Endothelial cell of umbilical vein (primary cell): ENCODE data around the gene NDUFA13. TPM values are rescaled to one million over a fixed set of nuclear protein-coding genes. Genes with fewer than 3 reads are reported as not detected.

Experiments
- BruUV-seq: library from RNA; stranded (reverse); fragments of 400-500 nt; replicated peaks from 2 replicates; lab custom pipeline; 2021; lab: Mats Ljungman, UMichigan
- CTCF ChIA-PET: fragments of 300-600, 350-600 bp; sonication (Branson Sonifier 250); formaldehyde crosslinking; loops from one replicate; lab custom pipeline; 2021; ENCODE audit warnings: antibody characterized with exemption, inconsistent platforms; lab: Charles Lee
- POLR2A ChIA-PET: fragments of 300-600, 350-600 bp; sonication (Branson Sonifier 250); formaldehyde crosslinking; loops from one replicate; lab custom pipeline; 2021; ENCODE audit warnings: antibody characterized with exemption, inconsistent platforms; lab: Charles Lee
- DNase-seq: peaks from one replicate; pipeline ENCODE4 v3.0.0-alpha.2; 2011; ENCODE audit warnings: low read depth, low spot score
- FAIRE-seq: peaks from 2 replicates; lab custom pipeline; 2011; peaks lifted over from hg19 to GRCh38; lab: Jason Lieb, UNC
- H2AFZ ChIP-seq: 2 replicates; pipeline ENCODE4 v1.6.0; 2012; ENCODE audit warnings: low read depth, low read length, control low read depth, inconsistent platforms
- H3K27ac ChIP-seq: 2 replicates; pipeline ENCODE4 v1.5.1; 2011; ENCODE audit warnings: low read depth, mild to moderate bottlenecking, control low read depth, low read length, moderate library complexity; ENCODE audit not compliant: insufficient read depth
- H3K27me3 ChIP-seq, 2 experiments: 2 replicates each; pipeline versions ENCODE4 v1.6.0 to v1.6.1; 2011; ENCODE audit warnings: low read length in 2 of 2, mixed read lengths in 1 of 2; ENCODE audit not compliant: control insufficient read depth in 2 of 2, insufficient read depth in 2 of 2
- H3K36me3 ChIP-seq, 2 experiments: 2 replicates in 1 of 2; 3 replicates in 1 of 2; pipeline ENCODE4 v1.5.1; 2011; ENCODE audit warnings: low read length in 2 of 2, mild to moderate bottlenecking in 1 of 2, moderate library complexity in 1 of 2; ENCODE audit not compliant: control insufficient read depth in 2 of 2, insufficient read depth in 2 of 2; ENCODE audit errors: extremely low read depth in 1 of 2
- H3K4me1 ChIP-seq: 3 replicates; pipeline ENCODE4 v1.5.1; 2011; ENCODE audit warnings: mild to moderate bottlenecking, low read length; ENCODE audit not compliant: control insufficient read depth, insufficient read depth; ENCODE audit errors: extremely low read depth
- H3K4me2 ChIP-seq: 2 replicates; pipeline ENCODE4 v1.6.1; 2011; ENCODE audit warnings: low read length, control low read depth, mixed read lengths; ENCODE audit not compliant: insufficient read depth
- H3K4me3 ChIP-seq, 3 experiments: fragments of 200-600 bp in 1 of 3; sonication (generic), shearing (Covaris generic) in 1 of 3; replicated peaks in 1 of 3; 2 replicates each; pipeline ENCODE4 v1.5.1; 2011 to 2016; ENCODE audit warnings: control low read depth in 3 of 3, low read length in 3 of 3, mild to moderate bottlenecking in 2 of 3, inconsistent platforms in 1 of 3, low read depth in 1 of 3, moderate library complexity in 1 of 3; ENCODE audit not compliant: insufficient read depth in 1 of 3
- H3K79me2 ChIP-seq: 2 replicates; pipeline ENCODE4 v1.6.0; 2012; ENCODE audit warnings: low read length, inconsistent platforms; ENCODE audit not compliant: control insufficient read depth, insufficient read depth
- H3K9ac ChIP-seq: replicated peaks from 2 replicates; pipeline ENCODE3; 2011; ENCODE audit warnings: low read length, control low read depth; ENCODE audit not compliant: insufficient read depth; ENCODE audit errors: extremely low read depth
- H3K9me1 ChIP-seq: replicated peaks from 3 replicates; pipeline ENCODE4 v1.6.0; 2011; ENCODE audit warnings: mild to moderate bottlenecking, low read length; ENCODE audit not compliant: control insufficient read depth, insufficient read depth; ENCODE audit errors: extremely low read depth
- H3K9me3 ChIP-seq: replicated peaks from 2 replicates; pipeline ENCODE4 v1.5.1; 2012; ENCODE audit warnings: low read length, inconsistent platforms; ENCODE audit not compliant: control insufficient read depth, insufficient read depth
- H4K20me1 ChIP-seq: replicated peaks from 2 replicates; pipeline ENCODE3; 2011; ENCODE audit warnings: mild to moderate bottlenecking, low read length; ENCODE audit not compliant: control insufficient read depth, insufficient read depth; ENCODE audit errors: extremely low read depth
- CTCF ChIP-seq, 2 donors: IDR thresholded peaks; 1 replicate in 1 of 2; 2 replicates in 1 of 2; pipeline ENCODE4 v1.5.1; 2011; ENCODE audit warnings: low read length in 2 of 2, mild to moderate bottlenecking in 2 of 2, moderate library complexity in 2 of 2, control low read depth in 1 of 2, inconsistent platforms in 1 of 2, low read depth in 1 of 2; ENCODE audit not compliant: insufficient read depth in 1 of 2; ENCODE audit errors: extremely low read depth in 1 of 2
- EZH2 ChIP-seq: IDR thresholded peaks from 2 replicates; pipeline ENCODE4 v1.6.1; 2012; ENCODE audit warnings: borderline replicate concordance, low read depth, mild to moderate bottlenecking, moderate library complexity, low read length, inconsistent platforms; ENCODE audit not compliant: severe bottlenecking
- GATA2 ChIP-seq: IDR thresholded peaks from 2 replicates; pipeline ENCODE4 v1.7.0; 2011; ENCODE audit warnings: low read depth, mild to moderate bottlenecking, moderate library complexity, mixed read lengths, low read length; ENCODE audit not compliant: insufficient read length, insufficient read depth
- JUN ChIP-seq: IDR thresholded peaks from 2 replicates; pipeline ENCODE4 v1.6.1; 2011; ENCODE audit warnings: borderline replicate concordance, low read depth; ENCODE audit not compliant: insufficient read length, insufficient read depth
- MAX ChIP-seq: IDR thresholded peaks from 2 replicates; pipeline ENCODE4 v1.6.1; 2011; ENCODE audit not compliant: insufficient read depth, insufficient read length
- MYC ChIP-seq: IDR thresholded peaks from one replicate; pipeline ENCODE4 v1.6.1; 2011; ENCODE audit warnings: mild to moderate bottlenecking, low read depth, low read length
- dilution Hi-C: fragments of 300-500 bp; cut with MboI; formaldehyde crosslinking; loops from one replicate; pipeline ENCODE4 v1.15.0; 2019; ENCODE audit warnings: low sequenced_read_pairs; ENCODE audit not compliant: extremely low pct_ligation_motif_present
- intact Hi-C: fragments of 100-400 bp; cut with micrococcal nuclease; formaldehyde crosslinking; loops from one replicate; pipeline ENCODE4 v1.10.0; 2022
- polyA plus RNA-seq, 4 experiments: library from polyadenylated mRNA; depleted of rRNA in 3 of 4; stranded (reverse) in 3 of 4; unstranded in 1 of 4; fragments of >200 nt; gene quantifications; 2 replicates each; pipeline versions ENCODE4 v1.2.1 to v1.2.3, GENCODE V29; 2011 to 2012; ENCODE audit warnings: missing spikeins in 1 of 4
- total RNA-seq: library from RNA; stranded (reverse); gene quantifications from 2 replicates; pipeline ENCODE4 v1.2.3, GENCODE V29; 2021

Gene NDUFA13
- total and polyA plus RNA-seq, 2 donors (not counting 3 experiments of a cell fraction or from before 2014, with no cell fraction given) = 246 to 799 TPM

GRCh38 chr19:19482809-19483596 lies 33.0 kb upstream of the NDUFA13 start:
- no peak overlapping the region for H3K27ac ChIP-seq
- CTCF ChIA-PET = no interaction called here
- FAIRE-seq (no peak), DNase-seq (no peak)
- dilution Hi-C loops = no loop called here
- H3K4me2 ChIP-seq = no peak overlapping the region
- POLR2A ChIA-PET = interaction anchor here (0.6 kb wide), 1 partner anchor 78 kb away, joined by 3 read pairs; the partner anchor contains the start of gene GATAD2A
- TF ChIP-seq JUN (no peak), MAX (no peak), EZH2 (no peak), MYC (no peak), GATA2 (no peak), CTCF (IDR thresholded peaks at IDR 0.05; ENCODE audit: extremely low read depth in 1 of 2, insufficient read depth in 1 of 2, low read depth in 1 of 2, low read length in 2 of 2) (no peak)
- no peak overlapping the region for H3K9ac ChIP-seq
- intact Hi-C loops = loop anchor here (10.0 kb wide), 1 partner anchor 288 kb away; the partner anchor contains the start of genes BORCS8 and RFXANK
- no peaks in the 10 kb centered on the region for H4K20me1 ChIP-seq
- H2AFZ ChIP-seq = no peak overlapping the region
- H3K4me3 ChIP-seq = no peak overlapping the region
- no peaks in the 10 kb centered on the region for H3K9me1 ChIP-seq
- H3K4me1 ChIP-seq = peaks cover 7% of the 10 kb centered on the region
- H3K79me2 ChIP-seq = peaks cover 84% of the 10 kb centered on the region
- no TSS peak for BruUV-seq
- peaks cover 0 to 10% of the 10 kb centered on the region in 2 experiments for H3K36me3 ChIP-seq
- no peaks in the 10 kb centered on the region for H3K9me3 ChIP-seq
- H3K27me3 ChIP-seq = no peaks in the 10 kb centered on the region
